Natural killer cell (primary cell): ENCODE measurements around the gene SH3BP2. TPM values are rescaled to one million over a fixed set of nuclear protein-coding genes. Genes with fewer than 3 reads are reported as not detected.
A peak's percentile ranks its signal among the peaks of the same experiment; 100 is the strongest.

Experiments
- ATAC-seq, 3 donors: fragments of 150-1000 bp in 2 of 3; fragments of 200-7000 bp in 1 of 3; cut with Tn5 transposase; 1 replicate in 1 of 3; 2 replicates in 2 of 3; pipeline ENCODE4 v1.10.0; 2021; ENCODE audit warnings: mild to moderate bottlenecking in 2 of 3, moderate library complexity in 2 of 3
- DNase-seq, 2 donors: peaks; one replicate each; pipeline versions ENCODE4 v3.0.0 to v3.0.0-alpha.2; 2013 to 2021; ENCODE audit warnings: mixed read lengths in 1 of 2
- H3K27ac ChIP-seq: one replicate; pipeline ENCODE4 v1.5.1; 2013; ENCODE audit warnings: mild to moderate bottlenecking, low read length
- H3K27me3 ChIP-seq: one replicate; pipeline ENCODE4 v1.6.1; 2013; ENCODE audit warnings: low read length; ENCODE audit not compliant: control insufficient read depth, insufficient read depth
- H3K36me3 ChIP-seq: one replicate; pipeline ENCODE4 v1.6.1; 2013; ENCODE audit warnings: low read length; ENCODE audit not compliant: control insufficient read depth, insufficient read depth
- H3K4me1 ChIP-seq: one replicate; pipeline ENCODE4 v1.6.1; 2013; ENCODE audit warnings: low read length; ENCODE audit not compliant: control insufficient read depth, insufficient read depth
- H3K4me3 ChIP-seq: one replicate; pipeline ENCODE4 v1.5.1; 2013; ENCODE audit warnings: low read length
- H3K9me3 ChIP-seq: one replicate; pipeline ENCODE4 v1.6.1; 2013; ENCODE audit warnings: low read length; ENCODE audit not compliant: control insufficient read depth, insufficient read depth
- H3K27ac Mint-ChIP-seq, 2 donors: one replicate each; pipeline ENCODE4 v1.8.0; 2022; ENCODE audit warnings: mild to moderate bottlenecking in 2 of 2, mixed read lengths in 2 of 2, moderate library complexity in 1 of 2
- H3K27me3 Mint-ChIP-seq, 2 donors: one replicate each; pipeline ENCODE4 v1.8.0; 2022; ENCODE audit warnings: low read depth in 2 of 2, mixed read lengths in 2 of 2
- H3K36me3 Mint-ChIP-seq: one replicate; pipeline ENCODE4 v1.8.0; 2022; ENCODE audit warnings: mixed read lengths
- H3K4me1 Mint-ChIP-seq, 2 donors: one replicate each; pipeline ENCODE4 v1.8.0; 2022; ENCODE audit warnings: mixed read lengths in 2 of 2
- H3K4me3 Mint-ChIP-seq: one replicate; pipeline ENCODE4 v1.8.0; 2022; ENCODE audit warnings: mild to moderate bottlenecking, moderate library complexity, mixed read lengths
- H3K9me3 Mint-ChIP-seq, 2 donors: one replicate each; pipeline ENCODE4 v1.8.0; 2022; ENCODE audit warnings: mixed read lengths in 2 of 2
- CTCF ChIP-seq: fragments of 200-600 bp; IDR thresholded peaks from one replicate; pipeline ENCODE4 v1.8.0; 2022; ENCODE audit warnings: antibody characterized with exemption
- WGBS: methylation state at CpG from one replicate; pipeline ENCODE4 v1.1.7; 2013; ENCODE audit warnings: missing lambda C conversion rate; ENCODE audit not compliant: insufficient coverage; 5-methylcytosine and 5-hydroxymethylcytosine counted together
- intact Hi-C: fragments of 100-400 bp; cut with micrococcal nuclease; formaldehyde crosslinking; loops from one replicate; pipeline ENCODE4 v1.14.2; 2022
- total RNA-seq, 4 donors: library from RNA; stranded (reverse); fragments of 120-200 nt in 1 of 4; gene quantifications; one replicate each; pipeline versions ENCODE4 v1.2.3 to v1.2.4, GENCODE V29; 2013 to 2022

SH3BP2 gene
- total RNA-seq, 3 donors from 2014 or later (not counting 1 experiment from before 2014, with no cell fraction given) = 213 to 283 (median 221) TPM

- Histone ChIP-seq H3K36me3 (peaks cover 32% of the 10 kb centered on the region), H3K27ac (no peak overlapping the region), H3K9me3 (no peaks in the 10 kb centered on the region), H3K27me3 (no peaks in the 10 kb centered on the region), H3K4me3 (no peak overlapping the region), H3K4me1 (peaks cover 88% of the 10 kb centered on the region)
- Mint-ChIP-seq H3K27me3 (no peaks in the 10 kb centered on the region), H3K36me3 (no peaks in the 10 kb centered on the region), H3K4me3 (peak overlapping the region; percentile 81), H3K27ac (peak overlapping the region; percentile 98 to 99), H3K4me1 (peaks cover 65 to 82% of the 10 kb centered on the region in 2 donors), H3K9me3 (no peaks in the 10 kb centered on the region)
- ATAC-seq (no peak), DNase-seq (no peak)
- intact Hi-C loops = loop anchor here (10.0 kb wide), 2 partner anchors 58 to 118 kb away; no protein-coding TSS in a partner anchor
- WGBS = no CpG with 5 or more reads among the region's 1 CpG
- TF ChIP-seq CTCF = no peak
These were observed 23.6 kb downstream of the SH3BP2 start for GRCh38 chr4:2816401-2816954.

GRCh38 chr4:2817137-2817536 lies 24.3 kb downstream of the SH3BP2 start:
- Mint-ChIP-seq H3K4me3 (peak overlapping the region; percentile 81), H3K9me3 (no peaks in the 10 kb centered on the region), H3K36me3 (no peaks in the 10 kb centered on the region), H3K27ac (peak overlapping the region; percentile 98 to 99), H3K4me1 (peaks cover 60 to 77% of the 10 kb centered on the region in 2 donors), H3K27me3 (no peaks in the 10 kb centered on the region)
- H3K4me3 ChIP-seq = no peak overlapping the region
- intact Hi-C loops = loop anchor here (10.0 kb wide), 2 partner anchors 58 to 118 kb away; no protein-coding TSS in a partner anchor
- 55% methylated on average over 4 of the region's 4 CpGs for WGBS
- H3K4me1 ChIP-seq = peaks cover 81% of the 10 kb centered on the region
- DNase-seq (no peak), ATAC-seq (no peak)
- H3K9me3 ChIP-seq = no peaks in the 10 kb centered on the region
- H3K27me3 ChIP-seq = no peaks in the 10 kb centered on the region
- peaks cover 35% of the 10 kb centered on the region for H3K36me3 ChIP-seq
- TF ChIP-seq CTCF = no peak
- H3K27ac ChIP-seq = peak overlapping the region; percentile 35

GRCh38 chr4:2817701-2818350 lies 24.9 kb downstream of the SH3BP2 start:
- Mint-ChIP-seq H3K27me3 (no peaks in the 10 kb centered on the region), H3K4me3 (peak overlapping the region; percentile 81), H3K9me3 (no peaks in the 10 kb centered on the region), H3K36me3 (no peaks in the 10 kb centered on the region), H3K4me1 (peaks cover 60 to 78% of the 10 kb centered on the region in 2 donors), H3K27ac (peak overlapping the region; percentile 98 to 99)
- Histone ChIP-seq H3K27ac (no peak overlapping the region), H3K4me3 (peak overlapping the region; percentile 14), H3K27me3 (no peaks in the 10 kb centered on the region), H3K36me3 (peaks cover 41% of the 10 kb centered on the region), H3K4me1 (peaks cover 81% of the 10 kb centered on the region), H3K9me3 (no peaks in the 10 kb centered on the region)
- peak in 1 of 2 donors; percentile 52 for DNase-seq
- intact Hi-C loops = loop anchor here (10.0 kb wide), 2 partner anchors 57 to 117 kb away; no protein-coding TSS in a partner anchor
- no peak for TF ChIP-seq CTCF
- WGBS = 18% methylated on average over 65 of the region's 65 CpGs
- ATAC-seq = peak in 2 of 3 donors; percentile 10 to 11
